ENCODE data around the gene AOC3. TPM values are rescaled to one million over a fixed set of nuclear protein-coding genes. Genes with fewer than 3 reads are reported as not detected.
A peak's percentile ranks its signal among the peaks of the same experiment; 100 is the strongest.

The AOC3 gene
- total and polyA plus RNA-seq, 7 donors: 3.5 to 227 (median 58.1) TPM

DNA sequence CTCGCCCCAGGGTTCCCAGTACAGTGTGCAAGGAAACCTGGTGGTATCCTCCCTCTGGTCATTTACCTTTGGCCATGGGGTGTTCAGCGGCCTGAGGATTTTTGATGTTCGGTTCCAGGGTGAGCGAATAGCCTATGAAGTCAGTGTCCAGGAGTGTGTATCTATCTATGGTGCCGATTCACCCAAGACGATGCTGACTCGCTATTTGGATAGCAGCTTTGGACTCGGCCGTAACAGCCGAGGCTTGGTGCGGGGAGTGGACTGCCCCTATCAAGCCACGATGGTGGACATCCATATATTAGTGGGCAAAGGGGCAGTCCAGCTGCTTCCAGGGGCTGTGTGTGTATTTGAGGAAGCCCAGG, 5.5 kb upstream of the AOC3 start:
- intact Hi-C loops (cut with DNase I): loop anchor here (2.0 kb wide), 1 partner anchor 83 kb away; no protein-coding TSS in a partner anchor
- Histone ChIP-seq H3K9me3 (no peaks in the 10 kb centered on the region), H3K4me3 (no peak overlapping the region), H3K36me3 (peaks cover 7 to 53% (median 29%) of the 10 kb centered on the region in 4 donors), H3K4me1 (peaks cover 0 to 20% (median 16%) of the 10 kb centered on the region in 4 donors), H3K27me3 (no peaks in the 10 kb centered on the region), H3K27ac (peak overlapping the region in 2 of 4 donors; percentile 45 to 63)
- 92 to 94% methylated on average over 12 of the region's 12 CpGs for WGBS, 2 donors
- no peak for DNase-seq
- TF ChIP-seq POLR2AphosphoS5 (IDR thresholded peaks at IDR 0.05): no peak
- TF ChIP-seq EP300 (IDR thresholded peaks at IDR 0.05): no peak
- TF ChIP-seq POLR2A (IDR thresholded peaks at IDR 0.05): no peak
- no peak for TF ChIP-seq CTCF (IDR thresholded peaks at IDR 0.05)

DNA sequence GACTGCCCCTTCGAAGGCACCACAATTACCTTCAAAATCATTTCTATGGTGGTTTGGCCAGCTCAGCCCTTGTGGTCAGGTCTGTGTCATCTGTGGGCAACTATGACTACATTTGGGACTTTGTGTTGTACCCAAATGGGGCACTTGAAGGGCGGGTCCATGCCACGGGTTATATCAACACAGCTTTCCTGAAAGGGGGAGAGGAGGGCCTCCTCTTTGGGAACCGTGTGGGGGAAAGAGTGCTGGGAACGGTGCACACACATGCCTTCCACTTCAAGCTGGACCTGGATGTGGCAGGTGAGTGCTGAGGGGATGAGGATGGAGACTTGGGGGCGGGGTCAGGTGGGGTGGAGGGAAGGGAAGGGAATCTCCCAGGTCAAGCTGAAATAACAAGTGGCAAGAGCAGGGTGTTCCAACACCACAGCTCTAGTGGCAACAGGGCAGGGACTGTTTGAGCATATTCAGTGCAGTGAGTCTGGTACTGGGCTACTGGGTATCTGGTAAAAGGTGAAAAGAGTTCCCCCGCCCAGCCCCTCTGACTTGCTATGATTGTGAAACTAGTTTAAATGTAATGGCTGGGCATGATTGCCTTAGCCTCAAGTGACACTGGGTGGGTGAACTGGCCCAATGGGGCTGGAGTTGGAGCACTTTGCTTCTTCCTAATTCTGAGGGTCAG, 4.9 kb upstream of the AOC3 start:
- peak overlapping the region; percentile 23 to 63 (median 50) for H3K27ac ChIP-seq
- H3K27me3 ChIP-seq: no peaks in the 10 kb centered on the region
- WGBS, 2 donors: 68 to 79% methylated on average over 7 of the region's 7 CpGs
- TF ChIP-seq CTCF (IDR thresholded peaks at IDR 0.05): no peak
- TF ChIP-seq EP300 (IDR thresholded peaks at IDR 0.05): no peak
- no peak for TF ChIP-seq POLR2AphosphoS5 (IDR thresholded peaks at IDR 0.05)
- no peak for TF ChIP-seq POLR2A (IDR thresholded peaks at IDR 0.05)
- no peaks in the 10 kb centered on the region for H3K9me3 ChIP-seq
- intact Hi-C loops (cut with DNase I): loop anchor here (2.0 kb wide), 1 partner anchor 83 kb away; no protein-coding TSS in a partner anchor
- peaks cover 0 to 23% (median 18%) of the 10 kb centered on the region in 4 donors for H3K4me1 ChIP-seq
- peaks cover 6 to 48% (median 27%) of the 10 kb centered on the region in 4 donors for H3K36me3 ChIP-seq
- no peak overlapping the region for H3K4me3 ChIP-seq
- DNase-seq: no peak

- Histone ChIP-seq H3K36me3 (peaks cover 6 to 41% (median 24%) of the 10 kb centered on the region in 4 donors), H3K27ac (peak overlapping the region; percentile 23 to 63 (median 50)), H3K27me3 (no peaks in the 10 kb centered on the region), H3K4me1 (peaks cover 0 to 23% (median 18%) of the 10 kb centered on the region in 4 donors), H3K4me3 (no peak overlapping the region), H3K9me3 (no peaks in the 10 kb centered on the region)
- 61 to 80% methylated on average over 9 of the region's 9 CpGs for WGBS, 2 donors
- no peak for TF ChIP-seq EP300 (IDR thresholded peaks at IDR 0.05)
- TF ChIP-seq POLR2AphosphoS5 (IDR thresholded peaks at IDR 0.05): peak in 3 of 4 donors; percentile 18 to 49 (median 26)
- no peak for DNase-seq
- intact Hi-C loops (cut with DNase I): no loop called here
Observed at GRCh38 chr17:42846594-42847280, 4.3 kb upstream of the AOC3 start.

- Histone ChIP-seq H3K9me3 (no peaks in the 10 kb centered on the region), H3K27ac (no peak overlapping the region), H3K4me3 (no peak overlapping the region), H3K4me1 (peaks cover 0 to 23% (median 20%) of the 10 kb centered on the region in 4 donors), H3K36me3 (peaks cover 6 to 28% (median 17%) of the 10 kb centered on the region in 4 donors), H3K27me3 (no peaks in the 10 kb centered on the region)
- WGBS, 2 donors: 33 to 77% methylated on average over 3 of the region's 3 CpGs
- no peak for TF ChIP-seq CTCF (IDR thresholded peaks at IDR 0.05)
- no peak for TF ChIP-seq POLR2A (IDR thresholded peaks at IDR 0.05)
- TF ChIP-seq POLR2AphosphoS5 (IDR thresholded peaks at IDR 0.05): no peak
- TF ChIP-seq EP300 (IDR thresholded peaks at IDR 0.05): no peak
- DNase-seq: no peak
- intact Hi-C loops (cut with DNase I): no loop called here
Observed at GRCh38 chr17:42848093-42848492, 2.9 kb upstream of the AOC3 start.

GRCh38 chr17:42849031-42849430, 2.0 kb upstream of the AOC3 start:
- H3K4me3 ChIP-seq: no peak overlapping the region
- DNase-seq: no peak
- H3K9me3 ChIP-seq: no peaks in the 10 kb centered on the region
- H3K27ac ChIP-seq: peak overlapping the region in 3 of 4 donors; percentile 86 to 94 (median 94)
- H3K36me3 ChIP-seq: peaks cover 6 to 22% (median 12%) of the 10 kb centered on the region in 4 donors
- intact Hi-C loops (cut with DNase I): no loop called here
- H3K4me1 ChIP-seq: peaks cover 0 to 31% (median 26%) of the 10 kb centered on the region in 4 donors
- TF ChIP-seq POLR2A (IDR thresholded peaks at IDR 0.05): no peak
- no peak for TF ChIP-seq CTCF (IDR thresholded peaks at IDR 0.05)
- TF ChIP-seq POLR2AphosphoS5 (IDR thresholded peaks at IDR 0.05): no peak
- TF ChIP-seq EP300 (IDR thresholded peaks at IDR 0.05): no peak
- H3K27me3 ChIP-seq: no peaks in the 10 kb centered on the region
- WGBS, 2 donors: 88 to 93% methylated on average over 9 of the region's 9 CpGs
